NCI-H524 (cell line): ENCODE results near the gene TEC.

Experiments used
- DNase-seq, 2 experiments: peaks; one replicate each; lab custom pipeline; 2025; lab: John Stamatoyannopoulos, UW

Gene TEC

DNA sequence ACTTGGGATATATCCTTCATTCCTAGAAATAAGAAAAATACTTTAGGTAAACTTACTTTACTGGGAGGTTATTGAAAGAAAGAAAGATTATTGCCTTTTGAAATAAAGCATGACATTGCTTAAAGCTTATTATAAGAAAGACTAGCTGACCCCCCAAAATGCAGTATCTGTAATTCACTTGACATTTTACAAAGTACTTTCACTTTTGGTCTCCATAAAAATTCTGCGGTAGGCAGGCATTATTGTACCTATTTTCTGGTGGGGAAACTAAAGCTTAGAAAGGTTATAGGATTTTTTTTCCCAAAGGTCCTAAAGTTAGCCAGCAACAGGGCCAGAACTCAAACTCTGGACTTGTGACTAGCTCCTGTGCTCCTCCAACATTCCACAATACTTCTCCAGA lies 105.9 kb downstream of the TEC start:
- no peak for DNase-seq

DNA sequence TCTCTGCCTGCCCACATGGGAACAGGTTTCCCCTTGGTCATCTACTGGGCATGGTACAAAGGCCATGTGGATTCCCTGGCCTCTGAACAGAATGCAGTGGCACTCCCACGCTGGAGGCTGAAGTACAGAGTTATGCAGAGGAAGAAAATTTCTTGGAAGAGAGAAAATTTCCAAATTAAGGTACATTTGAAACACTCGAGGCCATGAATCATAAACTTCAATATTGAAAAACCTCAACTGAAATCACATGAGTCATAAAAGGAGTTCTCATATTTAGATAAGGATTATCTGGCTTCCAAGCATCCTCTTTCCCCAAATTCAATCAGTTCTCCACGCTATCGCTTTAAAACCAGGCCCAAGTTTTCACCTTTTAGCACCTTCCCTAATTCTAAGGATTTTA lies 107.5 kb downstream of the TEC start:
- no peak for DNase-seq

DNA sequence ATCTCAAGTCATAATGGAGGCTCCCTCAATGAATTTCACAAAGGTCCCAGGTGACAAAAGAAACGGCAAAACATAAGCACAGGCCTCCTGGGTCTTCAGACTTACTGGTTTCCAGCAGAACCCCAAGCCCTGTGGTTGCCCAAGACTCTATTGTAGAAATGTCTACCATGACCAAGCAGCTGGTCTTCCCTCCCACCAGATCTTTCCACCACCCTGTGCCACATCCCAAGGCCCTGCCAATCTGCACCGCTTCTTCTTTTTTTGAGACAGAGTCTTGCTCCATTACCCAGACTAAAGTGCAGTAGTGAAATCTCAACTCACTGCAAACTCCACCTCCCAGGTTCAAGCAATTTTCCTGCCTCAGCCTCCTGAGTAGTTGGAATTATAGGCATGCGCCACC lies 112.4 kb downstream of the TEC start:
- no peak for DNase-seq

DNA sequence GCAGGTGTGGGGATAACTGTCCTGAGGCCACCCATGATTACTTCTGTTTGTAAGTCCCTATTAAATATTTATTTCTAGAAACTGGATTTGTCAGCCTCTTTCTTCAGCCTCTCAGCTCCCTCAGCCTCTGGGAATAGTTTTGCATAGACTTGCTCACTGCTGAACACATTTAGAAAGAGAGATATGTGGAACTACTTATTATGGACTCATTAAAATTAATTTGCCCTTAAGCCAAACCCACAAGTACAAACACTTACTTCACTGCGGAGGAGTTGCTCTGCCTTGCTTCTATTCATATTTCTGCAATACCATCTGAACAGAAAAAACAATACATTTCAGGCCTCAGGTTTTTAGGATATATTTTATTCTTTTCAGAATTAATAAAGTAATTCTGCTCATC lies 113.2 kb downstream of the TEC start:
- DNase-seq: no peak

DNA sequence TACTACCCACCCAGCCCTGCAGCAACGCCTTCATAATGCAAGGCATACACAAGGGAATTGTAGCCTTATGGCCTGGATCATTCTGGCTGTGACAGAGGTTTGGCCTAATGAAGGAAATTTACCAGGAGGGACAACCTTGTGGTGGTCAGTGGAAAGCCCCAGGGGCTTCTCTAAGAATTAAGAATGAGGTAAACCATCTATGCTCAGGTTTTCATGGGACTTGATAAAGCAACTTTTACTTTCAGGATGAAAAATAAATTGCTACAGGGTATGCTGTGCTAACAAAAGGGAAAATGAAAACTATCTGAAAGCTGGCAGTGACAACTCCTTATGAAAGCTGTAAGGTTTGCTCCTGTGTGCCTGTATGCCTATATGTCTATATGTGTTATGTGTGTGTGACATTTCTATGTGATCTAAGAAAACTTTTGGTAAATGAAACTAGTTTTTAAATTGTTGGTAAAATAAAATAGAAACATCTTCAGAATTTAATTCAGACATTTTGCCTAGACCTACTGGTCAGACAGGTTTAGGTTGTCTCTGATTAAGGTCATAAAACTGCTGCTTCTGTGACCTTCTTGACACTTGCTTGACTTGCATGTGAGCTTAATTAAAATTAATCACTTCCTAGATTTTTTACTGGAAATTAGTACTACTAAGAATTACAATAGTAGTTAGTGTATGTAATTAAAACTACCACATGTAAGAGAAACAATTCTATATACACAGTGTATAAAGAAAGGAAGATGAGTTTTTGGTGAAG lies 115.7 kb downstream of the TEC start:
- no peak for DNase-seq

DNA sequence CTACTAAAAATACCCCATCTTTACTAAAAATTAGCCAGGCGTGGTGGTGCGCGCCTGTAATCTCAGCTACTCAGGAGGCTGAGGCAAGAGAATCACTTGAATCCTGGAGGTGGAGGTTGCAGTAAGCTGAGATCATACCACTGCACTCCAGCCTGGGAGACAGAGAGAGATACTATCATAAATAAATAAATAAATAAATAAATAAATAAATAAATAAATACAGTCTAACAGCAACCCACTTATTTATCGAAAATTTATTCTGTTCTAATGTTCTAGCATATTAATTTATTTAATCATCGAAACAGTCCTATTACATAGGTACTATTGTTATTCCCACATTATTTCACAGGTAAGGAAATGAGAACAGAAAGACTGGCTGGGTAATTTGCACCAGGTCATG lies 117.4 kb downstream of the TEC start:
- no peak for DNase-seq

DNA sequence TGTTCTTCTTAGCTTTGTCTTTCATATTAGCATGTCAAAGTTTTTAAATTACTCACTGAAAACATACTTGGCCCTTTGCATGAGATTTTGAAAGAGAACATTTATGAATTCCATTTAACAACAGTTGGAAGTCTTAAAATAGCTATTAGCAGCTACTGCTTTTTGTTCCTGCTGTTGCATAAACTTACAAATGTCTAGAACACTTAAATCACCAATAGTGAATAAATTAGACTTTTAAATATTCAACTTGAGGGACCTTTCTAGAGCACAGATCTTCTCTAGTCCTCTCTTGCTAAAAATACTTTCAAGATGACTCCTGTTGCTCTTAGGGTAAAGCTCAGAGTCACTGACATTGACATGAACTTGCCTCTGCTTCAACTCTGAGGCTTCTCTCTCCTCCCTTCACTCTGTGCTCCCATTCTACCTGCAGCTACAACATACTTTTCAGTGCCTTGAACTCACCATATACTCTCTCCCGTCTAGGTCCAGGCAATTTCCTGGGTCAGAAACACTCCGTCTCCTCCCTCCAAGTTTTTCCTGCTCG lies 119.7 kb downstream of the TEC start:
- DNase-seq: no peak

DNA sequence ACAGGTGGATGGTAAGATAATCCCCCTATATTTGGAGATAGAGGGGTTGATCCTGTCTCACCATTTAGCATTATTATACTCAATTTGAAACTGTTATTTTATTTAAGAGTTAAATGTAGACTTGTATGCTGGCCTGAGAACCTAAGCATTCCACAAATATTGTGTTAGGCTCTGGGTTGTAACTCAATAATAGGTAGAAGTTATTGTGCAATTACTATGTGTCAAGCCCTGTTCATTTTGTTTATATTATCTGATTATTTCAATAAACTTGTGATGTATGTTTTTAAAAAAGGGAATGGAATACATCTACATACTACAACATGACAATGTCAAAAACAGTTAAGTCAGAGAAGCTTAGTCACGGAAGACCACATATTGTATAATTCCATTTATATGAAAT lies 122.0 kb downstream of the TEC start:
- DNase-seq: no peak

DNA sequence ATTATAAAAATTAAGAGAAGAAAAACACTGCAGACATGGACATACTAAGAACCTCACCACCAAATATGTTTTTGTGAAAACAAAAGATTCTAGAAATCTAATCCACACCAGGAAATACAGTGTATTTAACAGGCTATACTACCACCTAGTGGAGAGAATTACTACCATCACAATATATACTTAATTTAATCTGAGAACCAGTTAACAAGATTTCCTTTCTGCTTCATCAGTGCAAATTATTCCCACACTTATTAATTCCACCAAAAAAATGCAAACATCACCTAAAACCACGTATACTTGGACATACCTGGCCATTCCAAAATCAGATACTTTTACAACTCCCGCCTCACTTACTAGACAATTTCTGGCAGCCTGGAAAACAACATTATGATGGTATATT lies 128.6 kb downstream of the TEC start:
- peak in 1 of 2 experiments; percentile 57 for DNase-seq

DNA sequence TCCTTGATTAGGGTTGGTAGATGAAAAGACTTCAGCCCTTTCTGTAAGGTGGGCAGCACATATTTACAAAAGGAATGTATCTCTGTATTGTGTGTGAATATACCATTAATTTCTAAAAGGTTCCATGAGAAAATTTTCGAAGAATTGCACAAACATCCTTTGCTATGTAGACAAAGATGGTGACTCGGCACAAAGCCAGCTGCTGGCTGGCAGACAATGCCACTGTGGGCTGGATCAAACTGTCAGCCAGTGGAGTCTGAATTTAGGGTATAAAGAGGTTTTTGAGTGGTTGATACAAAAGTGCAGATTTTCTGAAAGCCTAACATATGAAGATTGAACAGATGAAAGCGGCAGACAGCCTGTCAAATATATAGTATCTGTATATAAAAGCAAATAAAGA lies 129.9 kb downstream of the TEC start:
- DNase-seq: no peak

DNA sequence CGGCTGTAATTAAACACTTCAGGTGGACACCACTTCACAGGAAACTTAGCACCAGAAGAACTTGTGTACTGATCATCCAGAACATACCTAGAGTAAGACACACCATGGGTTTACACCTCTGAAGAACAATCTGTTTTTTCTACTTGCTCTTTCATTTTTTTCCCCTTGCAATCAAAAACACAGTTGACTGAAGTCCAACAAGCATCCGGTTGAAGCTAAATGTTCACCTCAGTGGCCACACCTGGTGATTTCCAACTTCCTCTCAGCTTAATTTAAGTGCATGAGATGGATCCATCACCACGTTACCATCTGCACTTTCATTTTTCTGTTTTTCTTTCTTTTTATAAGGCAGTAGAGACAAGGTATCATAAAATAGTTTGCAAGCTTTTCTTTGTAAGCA lies 130.7 kb downstream of the TEC start:
- no peak for DNase-seq

DNA sequence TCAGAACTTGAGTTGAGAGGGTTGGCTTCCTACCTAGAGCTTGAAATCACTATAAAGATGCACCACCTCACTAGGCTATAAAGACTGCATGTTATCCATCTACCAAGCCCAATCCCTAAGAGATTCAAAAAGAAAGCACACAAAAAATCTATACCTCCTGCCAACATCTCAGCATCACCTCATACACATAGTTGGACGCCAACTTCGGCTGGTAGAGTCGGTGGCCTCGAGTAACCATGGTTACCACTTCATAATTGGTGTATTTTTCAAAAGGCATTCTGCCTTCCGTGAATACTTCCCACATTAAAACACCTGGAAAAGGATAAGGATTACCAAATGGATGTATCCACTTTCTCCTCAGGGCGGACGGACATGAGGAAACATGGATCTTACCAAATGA lies 131.1 kb downstream of the TEC start:
- no peak for DNase-seq

DNA sequence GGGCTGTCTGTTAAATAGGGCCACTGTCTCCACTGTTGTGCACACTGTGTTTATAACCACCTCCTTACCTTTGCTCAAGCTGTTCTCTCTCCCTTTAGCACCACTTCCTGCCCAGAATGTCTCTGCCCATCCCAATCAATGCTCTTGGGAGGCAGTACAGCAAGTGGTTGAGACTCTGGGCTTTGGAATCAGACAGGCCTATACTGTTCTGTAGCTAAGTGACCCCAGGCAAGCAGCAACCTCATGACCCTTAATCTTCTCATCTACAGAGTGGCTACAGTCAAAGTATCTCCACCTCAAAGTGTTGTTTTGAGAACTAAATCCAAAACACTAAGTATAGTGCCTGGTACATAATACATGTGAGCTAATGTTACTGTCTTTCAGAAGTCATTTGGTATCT lies 131.8 kb downstream of the TEC start:
- DNase-seq: no peak

DNA sequence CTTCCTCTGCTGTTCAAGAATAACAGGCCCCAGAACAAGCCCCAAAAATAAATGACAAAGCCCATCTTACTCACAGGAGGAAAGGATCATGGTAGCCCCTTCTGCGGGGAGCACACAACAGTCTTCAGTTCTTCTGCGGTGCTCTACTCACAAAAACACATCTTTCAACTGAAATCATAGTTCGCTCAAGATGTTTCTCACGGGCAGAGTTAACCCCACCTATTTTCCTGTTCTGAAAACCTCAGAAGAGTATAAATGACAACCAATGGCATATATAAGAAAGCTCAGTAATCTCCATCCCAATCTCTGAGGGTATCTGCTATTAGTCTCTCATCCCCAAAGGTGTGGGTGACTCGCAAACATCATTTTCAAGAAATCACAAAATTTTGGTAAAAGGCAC lies 135.6 kb downstream of the TEC start, which contains the start of gene TXK:
TSS of gene TXK (minus strand) at position 170 of the 400 bp plus-strand sequence. CDS start at position 90, 80 bp downstream.
- DNase-seq: no peak

DNA sequence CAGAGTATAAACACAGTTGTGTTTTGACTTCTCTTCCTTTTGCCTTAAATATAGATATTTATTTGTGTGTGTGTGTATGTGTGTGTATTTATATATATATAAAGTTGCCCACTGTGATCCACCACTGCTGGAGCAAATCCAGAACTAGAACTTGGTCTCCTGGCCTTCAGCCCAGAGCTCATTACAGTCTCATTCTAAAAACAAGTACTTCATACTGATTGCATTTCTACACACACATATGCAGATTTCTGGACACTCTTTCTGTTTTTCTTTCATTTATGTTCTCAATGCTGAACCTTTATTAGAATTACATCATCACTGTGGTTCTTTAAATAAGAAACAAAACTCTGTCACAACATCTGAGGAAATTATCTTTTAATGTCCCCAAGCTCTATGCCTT lies 136.0 kb downstream of the TEC start:
- no peak for DNase-seq

DNA sequence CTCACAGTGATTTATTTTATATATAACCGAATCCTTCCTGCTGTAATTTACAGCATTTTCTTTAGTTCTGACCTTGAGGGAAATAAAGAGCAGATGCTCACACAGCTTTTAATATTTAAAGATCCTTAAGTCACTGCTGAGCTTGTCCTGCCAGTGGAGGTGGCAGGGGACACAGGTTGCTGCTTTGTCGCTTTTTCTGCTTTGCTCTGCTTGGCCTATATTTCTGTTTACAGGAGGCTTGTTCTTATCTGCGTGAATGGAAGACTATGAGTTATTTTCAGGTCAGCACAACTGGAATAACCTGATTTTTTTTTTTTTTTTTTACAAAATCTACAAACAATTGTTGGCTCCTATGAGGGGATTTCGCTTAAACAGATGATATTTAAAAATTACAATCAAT lies 137.9 kb downstream of the TEC start:
- DNase-seq: peak in 1 of 2 experiments; percentile 37

DNA sequence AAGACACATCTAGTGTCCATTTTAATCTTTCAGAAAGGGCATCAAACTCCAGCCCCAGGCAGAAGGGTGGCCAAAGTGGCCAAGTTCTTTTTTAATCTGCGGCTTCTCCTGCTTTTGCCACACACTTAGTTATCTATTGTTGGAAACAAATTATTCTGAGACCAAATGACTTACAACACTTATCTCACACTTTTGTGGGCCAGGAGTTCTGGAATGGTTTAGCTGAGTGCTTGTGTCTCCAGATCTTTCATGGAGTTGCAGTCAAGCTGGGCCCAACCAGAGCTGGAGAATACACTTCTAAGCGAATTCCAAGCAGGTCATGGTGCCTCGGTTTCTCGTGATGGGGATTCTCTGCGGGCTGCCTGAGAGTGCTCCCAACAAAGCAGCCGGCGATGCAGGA lies 139.5 kb downstream of the TEC start:
- no peak for DNase-seq

DNA sequence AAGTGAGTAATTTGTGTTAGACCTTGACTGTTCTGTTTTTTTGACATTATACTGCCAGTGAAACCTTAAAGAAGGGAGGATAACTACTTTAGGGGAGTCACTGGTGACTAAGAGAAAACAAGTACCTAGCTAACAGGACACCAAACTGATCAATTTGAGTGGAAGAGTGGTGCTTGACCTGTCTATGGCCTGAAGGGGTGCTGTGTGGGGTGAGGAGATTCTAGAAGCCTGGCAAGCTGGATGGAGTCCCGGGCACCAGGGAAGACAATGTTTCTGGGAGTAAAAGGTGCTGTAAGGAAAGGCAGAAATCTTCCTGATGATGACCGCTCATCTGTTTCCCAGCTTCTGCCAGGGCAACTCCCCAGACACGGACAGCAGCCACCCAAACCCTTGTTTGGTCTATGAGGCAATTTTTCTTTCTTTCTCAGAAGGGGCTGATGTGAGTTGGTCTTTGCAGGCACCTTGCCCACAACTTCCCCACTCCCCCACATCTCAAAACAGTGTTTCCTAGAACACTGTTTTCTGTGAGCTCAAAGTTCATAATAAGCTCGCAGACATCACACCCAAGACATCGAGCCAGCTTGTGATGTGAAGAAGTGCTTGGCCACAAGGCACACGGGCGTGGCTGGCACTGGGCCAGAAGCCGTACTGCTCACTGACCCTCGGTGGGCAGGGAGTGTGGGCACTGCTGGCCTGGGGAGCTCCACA lies 140.2 kb downstream of the TEC start:
- DNase-seq: no peak

DNA sequence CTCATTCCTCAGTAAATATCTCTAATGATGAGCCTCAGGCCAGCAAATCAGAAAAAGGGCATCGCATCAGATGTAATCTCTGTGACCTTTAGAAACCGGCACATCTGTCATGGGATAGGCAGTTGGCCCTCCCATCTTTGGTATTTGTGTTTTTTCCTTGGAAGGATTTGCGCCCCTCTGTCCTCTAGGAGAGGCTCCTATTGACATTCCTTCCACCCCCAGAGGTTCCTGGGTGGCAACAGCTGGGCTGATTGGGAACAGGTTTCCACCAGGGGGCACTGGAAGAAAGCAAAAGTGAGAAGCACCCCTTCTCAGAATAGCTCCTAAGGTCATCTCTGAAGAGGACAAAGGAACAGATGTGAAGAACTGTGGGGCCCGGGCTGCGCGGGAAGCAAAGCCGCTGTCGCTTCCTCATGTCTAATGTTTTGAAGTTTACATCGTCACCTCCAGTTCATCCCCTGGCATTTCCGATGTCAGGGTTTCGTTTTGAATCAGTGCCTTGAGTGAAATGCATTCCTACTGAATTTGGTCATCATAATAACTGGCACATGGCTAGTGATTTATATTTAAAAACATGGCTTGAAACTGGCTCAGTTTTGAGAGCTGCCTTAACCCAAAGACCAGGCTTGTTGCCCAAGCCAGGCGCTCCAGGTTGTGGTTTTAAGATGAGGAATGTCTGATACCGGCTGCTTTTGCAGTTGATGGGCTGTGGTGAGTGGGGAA lies 141.8 kb downstream of the TEC start:
- DNase-seq: peak; percentile 70 to 92

DNA sequence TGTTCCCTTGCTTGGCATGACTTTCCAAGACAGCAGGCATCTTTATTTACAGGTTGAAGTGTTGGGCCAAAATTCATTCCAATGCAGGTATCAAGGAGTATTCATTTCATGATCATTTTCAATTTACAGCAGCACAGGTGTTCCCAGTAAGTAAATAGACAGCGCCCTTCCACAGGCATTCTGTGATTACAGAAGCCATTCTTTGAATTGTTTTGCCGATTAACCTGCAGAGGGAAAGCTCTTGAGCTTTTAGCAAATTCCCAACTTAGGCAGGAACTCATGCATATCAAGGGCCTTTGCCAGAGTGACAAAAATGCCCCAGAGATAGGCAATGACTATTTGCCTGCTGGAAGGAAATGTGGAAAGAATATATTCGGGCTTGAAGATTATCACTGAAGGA lies 142.4 kb downstream of the TEC start:
- DNase-seq: no peak

DNA sequence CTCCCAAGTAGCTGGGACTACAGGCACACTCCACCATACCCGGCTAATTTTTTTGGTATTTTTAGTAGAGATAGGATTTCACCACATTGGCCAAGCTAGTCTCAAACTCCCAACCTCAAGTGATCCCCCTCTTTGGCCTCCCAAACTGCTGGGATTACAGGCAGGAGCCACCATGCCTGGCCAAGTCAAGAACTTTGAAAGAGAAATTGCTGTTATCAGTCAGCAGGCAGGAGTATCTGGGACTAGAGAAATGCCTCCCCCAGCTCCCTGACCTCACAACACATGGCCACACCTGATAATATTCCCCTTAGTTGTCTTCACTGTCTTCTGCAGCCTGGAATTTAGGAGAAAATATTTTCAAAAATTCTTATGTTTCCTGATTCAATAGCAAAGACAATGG lies 143.0 kb downstream of the TEC start:
- DNase-seq: no peak

DNA sequence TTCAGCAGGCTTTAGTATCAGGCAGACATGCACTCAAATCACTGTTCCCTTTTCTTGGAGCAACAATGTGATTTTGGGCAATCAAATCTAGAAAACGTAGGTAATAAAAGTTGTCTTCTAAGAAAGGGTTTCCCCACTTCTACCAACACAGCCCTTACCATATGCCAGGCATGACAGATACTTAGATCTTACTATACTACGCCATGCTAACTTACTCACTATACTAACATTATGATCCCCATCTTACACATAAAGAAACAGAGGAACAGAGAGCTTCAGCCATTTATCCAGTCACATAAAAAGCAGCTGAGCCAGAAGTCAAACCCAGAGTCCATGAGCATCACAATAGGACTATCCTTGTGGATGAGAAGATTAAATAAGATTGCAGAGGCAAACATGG lies 144.8 kb downstream of the TEC start:
- DNase-seq: no peak

DNA sequence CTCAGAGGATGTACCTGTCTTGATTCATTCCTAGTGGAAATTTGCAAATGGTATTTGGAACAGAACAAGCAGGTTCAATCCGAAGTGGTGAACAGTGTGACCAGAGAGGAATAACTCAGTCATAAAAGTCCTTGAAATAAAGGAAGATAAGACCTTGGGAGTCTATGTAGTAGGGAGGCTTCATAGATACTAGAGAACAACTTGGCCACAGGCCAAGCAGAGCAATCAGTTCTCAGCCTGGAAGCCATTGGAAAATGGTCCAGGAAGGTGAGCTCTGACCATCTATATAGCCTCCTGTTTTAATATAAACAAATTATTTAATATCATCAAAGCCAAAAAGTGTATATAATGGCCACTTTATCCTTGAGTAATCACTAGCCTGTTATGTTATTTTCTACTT lies 146.9 kb downstream of the TEC start:
- DNase-seq: no peak
